HG03457 (cell line): ENCODE measurements around the gene RIN3.

ENCODE experiments used
- ATAC-seq: cut with Tn5 transposase; IDR thresholded peaks from one replicate; pipeline ENCODE4 v1.9.1; 2021; ENCODE audit warnings: moderate number of reproducible peaks; ENCODE audit not compliant: unreplicated experiment

RIN3 gene

GRCh38 chr14:92555465-92556111, 42.0 kb downstream of the RIN3 start:
- no peak for ATAC-seq

GRCh38 chr14:92556255-92556741, 42.7 kb downstream of the RIN3 start:
- no peak for ATAC-seq

GRCh38 chr14:92556863-92557543, 43.4 kb downstream of the RIN3 start:
- ATAC-seq = no peak

- ATAC-seq = no peak
Observed at GRCh38 chr14:92557544-92557912, 43.9 kb downstream of the RIN3 start.

- ATAC-seq = no peak
Observed at GRCh38 chr14:92558319-92558718, 44.7 kb downstream of the RIN3 start.

- ATAC-seq = no peak
Observed at GRCh38 chr14:92559486-92559885, 45.9 kb downstream of the RIN3 start.

- no peak for ATAC-seq
Observed at GRCh38 chr14:92560106-92560865, 46.7 kb downstream of the RIN3 start.

- ATAC-seq = no peak
Observed at GRCh38 chr14:92561906-92562479, 48.4 kb downstream of the RIN3 start.

- ATAC-seq = peak; percentile 75
Observed at GRCh38 chr14:92563359-92563758, 49.8 kb downstream of the RIN3 start.

GRCh38 chr14:92563765-92564285, 50.2 kb downstream of the RIN3 start:
- ATAC-seq = no peak

- no peak for ATAC-seq
Observed at GRCh38 chr14:92564344-92565039, 50.9 kb downstream of the RIN3 start.

- ATAC-seq = no peak
Observed at GRCh38 chr14:92565040-92565717, 51.6 kb downstream of the RIN3 start.

GRCh38 chr14:92565718-92566115, 52.1 kb downstream of the RIN3 start:
- ATAC-seq = no peak

- no peak for ATAC-seq
Observed at GRCh38 chr14:92567173-92567725, 53.7 kb downstream of the RIN3 start.

- peak; percentile 66 for ATAC-seq
Observed at GRCh38 chr14:92568621-92569479, 55.3 kb downstream of the RIN3 start.

- no peak for ATAC-seq
Observed at GRCh38 chr14:92570674-92571262, 57.2 kb downstream of the RIN3 start.

- no peak for ATAC-seq
Observed at GRCh38 chr14:92572050-92572449, 58.5 kb downstream of the RIN3 start.

- no peak for ATAC-seq
Observed at GRCh38 chr14:92573761-92574498, 60.3 kb downstream of the RIN3 start.
